OCI-LY7 (cell line): ENCODE data around the gene NEU2.

Source experiments
- CTCF ChIP-seq: fragments of 200-600 bp; sonication (generic); conservative IDR thresholded peaks from 2 replicates; pipeline ENCODE4 v1.5.1; 2014; ENCODE audit warnings: mild to moderate bottlenecking, antibody characterized with exemption, low read length, moderate library complexity, mixed read lengths
- EZH2phosphoT487 ChIP-seq: fragments of 200-600 bp; sonication (generic); IDR thresholded peaks from 2 replicates; pipeline ENCODE4 v1.6.1; 2018; ENCODE audit warnings: low read depth, borderline replicate concordance, mild to moderate bottlenecking, mixed run types, antibody characterized with exemption, low read length, moderate library complexity, mixed read lengths

GRCh38 chr2:233044974-233045605 is 12.6 kb downstream of the NEU2 start:
- TF ChIP-seq CTCF (no peak), EZH2phosphoT487 (no peak)
